ENCODE results near the gene ERCC6L2.

DNA sequence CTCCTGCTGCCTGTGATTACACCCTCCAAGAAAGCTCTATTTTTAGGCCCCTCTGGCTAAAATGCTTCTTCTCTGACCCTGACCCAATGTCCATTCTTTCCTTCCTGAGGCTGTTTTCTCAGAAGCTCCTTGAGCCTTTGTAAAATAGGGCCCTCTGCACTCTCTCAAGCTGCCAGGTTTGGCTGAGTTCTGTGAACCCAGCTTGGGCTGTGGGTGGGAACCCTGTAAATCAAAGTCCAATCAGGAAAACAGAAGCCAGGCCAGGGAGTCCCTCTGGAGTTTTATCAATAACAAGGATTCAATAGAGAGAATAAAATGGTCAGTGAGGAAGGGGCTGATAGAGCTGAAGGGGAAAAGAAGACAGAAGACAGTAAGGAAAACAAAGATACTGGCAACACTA, 43.7 kb upstream of the ERCC6L2 start:
- TF ChIP-seq, protein P1, sequence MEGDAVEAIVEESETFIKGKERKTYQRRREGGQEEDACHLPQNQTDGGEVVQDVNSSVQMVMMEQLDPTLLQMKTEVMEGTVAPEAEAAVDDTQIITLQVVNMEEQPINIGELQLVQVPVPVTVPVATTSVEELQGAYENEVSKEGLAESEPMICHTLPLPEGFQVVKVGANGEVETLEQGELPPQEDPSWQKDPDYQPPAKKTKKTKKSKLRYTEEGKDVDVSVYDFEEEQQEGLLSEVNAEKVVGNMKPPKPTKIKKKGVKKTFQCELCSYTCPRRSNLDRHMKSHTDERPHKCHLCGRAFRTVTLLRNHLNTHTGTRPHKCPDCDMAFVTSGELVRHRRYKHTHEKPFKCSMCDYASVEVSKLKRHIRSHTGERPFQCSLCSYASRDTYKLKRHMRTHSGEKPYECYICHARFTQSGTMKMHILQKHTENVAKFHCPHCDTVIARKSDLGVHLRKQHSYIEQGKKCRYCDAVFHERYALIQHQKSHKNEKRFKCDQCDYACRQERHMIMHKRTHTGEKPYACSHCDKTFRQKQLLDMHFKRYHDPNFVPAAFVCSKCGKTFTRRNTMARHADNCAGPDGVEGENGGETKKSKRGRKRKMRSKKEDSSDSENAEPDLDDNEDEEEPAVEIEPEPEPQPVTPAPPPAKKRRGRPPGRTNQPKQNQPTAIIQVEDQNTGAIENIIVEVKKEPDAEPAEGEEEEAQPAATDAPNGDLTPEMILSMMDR (IDR thresholded peaks at IDR 0.05; ENCODE audit: insufficient read depth, low read length, poor library complexity, severe bottlenecking): no peak
- no peak for TF ChIP-seq EZH2phosphoT487 (conservative IDR thresholded peaks at IDR 0.05; ENCODE audit: low read length)

Data from SU-DHL-6 (cell line).